ENCODE data around the gene PSME3. TPM values are rescaled to one million over a fixed set of nuclear protein-coding genes. Genes with fewer than 3 reads are reported as not detected.

The PSME3 gene
- total RNA-seq, 1 experiment from 2014 or later: 107 TPM

DNA sequence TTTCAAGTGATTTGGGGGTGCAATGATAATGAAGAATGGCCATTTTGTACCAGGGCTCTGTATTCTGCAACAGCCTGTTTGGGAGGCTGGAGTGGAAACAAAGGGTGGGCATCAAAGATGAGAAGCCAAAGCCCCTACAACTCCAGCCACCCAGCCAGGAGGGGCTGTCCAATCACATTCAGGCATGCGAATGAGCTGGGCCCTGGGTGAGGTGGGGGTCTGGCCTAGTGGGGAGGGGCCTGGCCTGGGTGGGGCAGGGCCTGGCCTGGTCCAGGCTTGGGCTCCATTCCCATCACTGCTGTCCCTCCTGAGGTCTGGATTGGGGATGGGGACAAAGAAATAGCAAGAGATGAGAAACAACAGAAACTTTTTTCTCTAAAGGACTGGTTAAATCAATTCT, 24.2 kb downstream of the PSME3 start:
- H3K4me1 ChIP-seq (ENCODE audit: insufficient read depth, low read length): no peaks in the 10 kb centered on the region
- H4K20me1 ChIP-seq (ENCODE audit: low read length): no peaks in the 10 kb centered on the region
- DNase-seq (no peak), ATAC-seq (no peak)
- no peak overlapping the region for H3K4me3 ChIP-seq (ENCODE audit: low read length)
- H3K36me3 ChIP-seq (ENCODE audit: low read depth, low read length): no peaks in the 10 kb centered on the region
- no TSS peak for BruUV-seq (replicated peaks)
- CTCF ChIA-PET: no interaction called here
- H3K79me2 ChIP-seq (ENCODE audit: low read length): no peaks in the 10 kb centered on the region
- no peaks in the 10 kb centered on the region for H3K27me3 ChIP-seq (ENCODE audit: low read length)
- intact Hi-C loops (cut with micrococcal nuclease): no loop called here
- H2AFZ ChIP-seq (ENCODE audit: low read length): no peak overlapping the region
- H3K27ac ChIP-seq (ENCODE audit: low read length): no peak overlapping the region
- H3K9me3 ChIP-seq (ENCODE audit: low read length): no peaks in the 10 kb centered on the region
- TF ChIP-seq, protein P1, sequence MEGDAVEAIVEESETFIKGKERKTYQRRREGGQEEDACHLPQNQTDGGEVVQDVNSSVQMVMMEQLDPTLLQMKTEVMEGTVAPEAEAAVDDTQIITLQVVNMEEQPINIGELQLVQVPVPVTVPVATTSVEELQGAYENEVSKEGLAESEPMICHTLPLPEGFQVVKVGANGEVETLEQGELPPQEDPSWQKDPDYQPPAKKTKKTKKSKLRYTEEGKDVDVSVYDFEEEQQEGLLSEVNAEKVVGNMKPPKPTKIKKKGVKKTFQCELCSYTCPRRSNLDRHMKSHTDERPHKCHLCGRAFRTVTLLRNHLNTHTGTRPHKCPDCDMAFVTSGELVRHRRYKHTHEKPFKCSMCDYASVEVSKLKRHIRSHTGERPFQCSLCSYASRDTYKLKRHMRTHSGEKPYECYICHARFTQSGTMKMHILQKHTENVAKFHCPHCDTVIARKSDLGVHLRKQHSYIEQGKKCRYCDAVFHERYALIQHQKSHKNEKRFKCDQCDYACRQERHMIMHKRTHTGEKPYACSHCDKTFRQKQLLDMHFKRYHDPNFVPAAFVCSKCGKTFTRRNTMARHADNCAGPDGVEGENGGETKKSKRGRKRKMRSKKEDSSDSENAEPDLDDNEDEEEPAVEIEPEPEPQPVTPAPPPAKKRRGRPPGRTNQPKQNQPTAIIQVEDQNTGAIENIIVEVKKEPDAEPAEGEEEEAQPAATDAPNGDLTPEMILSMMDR (conservative IDR thresholded peaks at IDR 0.05; ENCODE audit: low read depth, low read length): no peak
- TF ChIP-seq EZH2phosphoT487 (IDR thresholded peaks at IDR 0.05; ENCODE audit: borderline replicate concordance, low read length) (no peak), EZH2 (IDR thresholded peaks at IDR 0.05; ENCODE audit: low read length, unreplicated experiment) (no peak)
- H3F3A ChIP-seq (ENCODE audit: low read length, unreplicated experiment): no peaks in the 10 kb centered on the region
- no peak overlapping the region for H3K9ac ChIP-seq (ENCODE audit: low read length)
- H3K4me2 ChIP-seq (ENCODE audit: low read length): no peak overlapping the region
- no peaks in the 10 kb centered on the region for H3K9me2 ChIP-seq (replicated peaks; ENCODE audit: low read length)
- POLR2A ChIA-PET (ENCODE audit: unreplicated experiment): no interaction called here

GRCh38 chr17:42865638-42866094, 32.5 kb downstream of the PSME3 start:
- ATAC-seq (no peak), DNase-seq (no peak)
- Histone ChIP-seq H3K27ac (ENCODE audit: low read length) (no peak overlapping the region), H3K9me3 (ENCODE audit: low read length) (no peaks in the 10 kb centered on the region), H3K79me2 (ENCODE audit: low read length) (no peaks in the 10 kb centered on the region), H3K4me1 (ENCODE audit: insufficient read depth, low read length) (no peaks in the 10 kb centered on the region), H2AFZ (ENCODE audit: low read length) (no peak overlapping the region), H3K36me3 (ENCODE audit: low read depth, low read length) (no peaks in the 10 kb centered on the region), H4K20me1 (ENCODE audit: low read length) (no peaks in the 10 kb centered on the region), H3K4me3 (ENCODE audit: low read length) (no peak overlapping the region), H3K4me2 (ENCODE audit: low read length) (no peak overlapping the region), H3F3A (ENCODE audit: low read length, unreplicated experiment) (no peaks in the 10 kb centered on the region), H3K27me3 (ENCODE audit: low read length) (no peaks in the 10 kb centered on the region), H3K9ac (ENCODE audit: low read length) (no peak overlapping the region), H3K9me2 (replicated peaks; ENCODE audit: low read length) (no peaks in the 10 kb centered on the region)
- CTCF ChIA-PET: no interaction called here
- POLR2A ChIA-PET (ENCODE audit: unreplicated experiment): no interaction called here
- BruUV-seq (replicated peaks): no TSS peak
- TF ChIP-seq, protein P1 (conservative IDR thresholded peaks at IDR 0.05; ENCODE audit: low read depth, low read length): no peak
- TF ChIP-seq EZH2 (IDR thresholded peaks at IDR 0.05; ENCODE audit: low read length, unreplicated experiment): no peak
- no peak for TF ChIP-seq EZH2phosphoT487 (IDR thresholded peaks at IDR 0.05; ENCODE audit: borderline replicate concordance, low read length)
- intact Hi-C loops (cut with micrococcal nuclease): no loop called here

DNA sequence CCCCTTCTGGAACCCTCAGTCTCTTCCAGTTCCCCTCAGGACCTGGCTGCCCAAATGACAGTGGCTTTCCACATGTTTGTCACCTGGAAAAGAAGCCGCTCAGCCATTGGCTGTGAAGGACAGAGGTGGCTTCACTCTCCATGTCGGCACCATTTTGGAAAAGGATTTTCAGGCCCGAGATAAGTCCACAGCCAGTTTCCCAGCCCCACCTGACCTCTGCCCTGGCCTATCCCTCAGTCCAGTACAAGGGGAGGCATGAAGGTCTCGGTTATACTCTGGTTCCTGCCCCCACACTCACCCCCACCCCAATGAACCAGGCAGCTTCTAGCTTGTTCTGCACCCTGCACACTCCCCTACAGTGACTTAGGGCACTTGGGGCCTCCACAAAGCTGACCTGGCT, 33.0 kb downstream of the PSME3 start:
- BruUV-seq (replicated peaks): no TSS peak
- Histone ChIP-seq H3K4me2 (ENCODE audit: low read length) (no peak overlapping the region), H3F3A (ENCODE audit: low read length, unreplicated experiment) (no peaks in the 10 kb centered on the region), H3K9me3 (ENCODE audit: low read length) (no peaks in the 10 kb centered on the region), H4K20me1 (ENCODE audit: low read length) (no peaks in the 10 kb centered on the region), H3K36me3 (ENCODE audit: low read depth, low read length) (no peaks in the 10 kb centered on the region), H3K4me3 (ENCODE audit: low read length) (no peak overlapping the region), H3K79me2 (ENCODE audit: low read length) (no peaks in the 10 kb centered on the region), H3K4me1 (ENCODE audit: insufficient read depth, low read length) (no peaks in the 10 kb centered on the region), H3K9me2 (replicated peaks; ENCODE audit: low read length) (no peaks in the 10 kb centered on the region), H3K9ac (ENCODE audit: low read length) (no peak overlapping the region), H3K27ac (ENCODE audit: low read length) (no peak overlapping the region), H2AFZ (ENCODE audit: low read length) (no peak overlapping the region), H3K27me3 (ENCODE audit: low read length) (no peaks in the 10 kb centered on the region)
- TF ChIP-seq EZH2 (IDR thresholded peaks at IDR 0.05; ENCODE audit: low read length, unreplicated experiment) (no peak), EZH2phosphoT487 (IDR thresholded peaks at IDR 0.05; ENCODE audit: borderline replicate concordance, low read length) (no peak)
- TF ChIP-seq, protein P1 (conservative IDR thresholded peaks at IDR 0.05; ENCODE audit: low read depth, low read length): no peak
- POLR2A ChIA-PET (ENCODE audit: unreplicated experiment): no interaction called here
- intact Hi-C loops (cut with micrococcal nuclease): no loop called here
- DNase-seq (no peak), ATAC-seq (no peak)
- CTCF ChIA-PET: no interaction called here
